SKM-1 (cell line): ENCODE results near the gene NDP.
"Not testable (repeated sequence)": the region's sequence is repeated elsewhere in the genome, so short reads cannot be mapped to it uniquely, and the experiment has no call there.

Experiments used
- DNase-seq: peaks from one replicate; lab custom pipeline; 2025; ENCODE audit not compliant: unreplicated experiment; lab: John Stamatoyannopoulos, UW

NDP gene

DNA sequence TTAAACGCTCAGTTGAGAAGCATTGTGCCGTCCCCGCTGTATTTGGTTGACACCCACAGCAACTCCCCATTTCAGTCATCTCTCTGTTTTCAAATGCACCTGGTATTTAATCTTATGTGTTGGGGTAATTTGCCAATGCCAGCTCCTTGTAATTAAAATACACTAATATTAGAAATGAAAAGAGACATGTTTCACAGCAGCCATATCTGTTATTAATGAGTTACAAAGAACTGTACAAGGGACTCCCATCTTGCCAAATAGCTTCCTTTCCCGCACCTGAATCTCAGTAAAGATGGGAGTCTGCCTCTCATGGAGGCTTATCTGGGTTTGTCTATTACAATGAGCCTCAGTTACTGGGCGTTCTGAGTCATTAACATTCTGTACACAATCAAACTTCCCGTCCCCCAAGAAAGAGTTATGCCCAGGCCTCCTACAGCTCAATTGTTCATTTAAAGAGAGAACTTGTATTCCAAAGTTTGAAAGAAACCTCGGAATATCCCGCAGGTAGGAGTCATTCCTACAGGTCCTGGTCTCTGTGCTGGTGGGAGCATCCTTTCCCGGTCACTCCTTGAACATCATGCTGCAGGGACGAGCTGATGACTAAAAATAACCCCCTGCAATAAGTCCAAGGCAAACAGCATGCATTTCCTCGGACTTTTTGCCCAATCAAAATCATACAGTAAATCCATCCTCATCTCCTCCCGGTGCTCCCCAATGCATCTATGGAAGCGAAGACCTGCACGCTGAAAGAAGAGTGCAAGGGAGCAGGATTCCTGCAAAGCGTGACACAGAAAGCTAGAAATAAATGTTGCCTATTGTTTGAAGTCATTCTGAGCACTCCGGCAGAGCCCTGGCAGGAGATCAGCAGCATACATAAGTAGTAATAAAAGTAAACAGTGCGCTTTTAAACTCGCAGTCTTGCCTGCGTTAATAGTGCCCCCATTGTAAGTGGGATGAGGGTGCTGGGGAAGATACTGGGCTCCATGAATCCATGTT is 926 bp downstream of the NDP start:
- DNase-seq = no peak

DNA sequence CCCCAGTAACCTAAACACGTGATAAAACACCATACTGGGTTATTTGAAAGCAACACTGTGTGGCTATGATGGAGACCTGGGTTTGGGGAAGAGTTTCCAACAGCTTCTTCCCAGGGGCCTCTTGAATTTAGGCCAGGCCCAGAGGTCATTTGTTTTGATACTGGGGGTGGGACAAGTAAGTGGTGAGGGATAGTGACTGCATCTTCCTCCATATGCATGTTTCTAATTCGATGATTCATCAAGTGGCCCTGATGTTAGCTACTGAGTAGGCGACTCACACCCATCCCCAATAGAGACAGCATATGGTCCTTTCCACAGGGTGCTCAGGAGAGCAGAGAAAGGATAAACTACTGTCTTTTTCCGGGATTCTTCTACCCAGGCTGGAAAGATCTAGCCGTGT is 2.7 kb downstream of the NDP start:
- no peak for DNase-seq

DNA sequence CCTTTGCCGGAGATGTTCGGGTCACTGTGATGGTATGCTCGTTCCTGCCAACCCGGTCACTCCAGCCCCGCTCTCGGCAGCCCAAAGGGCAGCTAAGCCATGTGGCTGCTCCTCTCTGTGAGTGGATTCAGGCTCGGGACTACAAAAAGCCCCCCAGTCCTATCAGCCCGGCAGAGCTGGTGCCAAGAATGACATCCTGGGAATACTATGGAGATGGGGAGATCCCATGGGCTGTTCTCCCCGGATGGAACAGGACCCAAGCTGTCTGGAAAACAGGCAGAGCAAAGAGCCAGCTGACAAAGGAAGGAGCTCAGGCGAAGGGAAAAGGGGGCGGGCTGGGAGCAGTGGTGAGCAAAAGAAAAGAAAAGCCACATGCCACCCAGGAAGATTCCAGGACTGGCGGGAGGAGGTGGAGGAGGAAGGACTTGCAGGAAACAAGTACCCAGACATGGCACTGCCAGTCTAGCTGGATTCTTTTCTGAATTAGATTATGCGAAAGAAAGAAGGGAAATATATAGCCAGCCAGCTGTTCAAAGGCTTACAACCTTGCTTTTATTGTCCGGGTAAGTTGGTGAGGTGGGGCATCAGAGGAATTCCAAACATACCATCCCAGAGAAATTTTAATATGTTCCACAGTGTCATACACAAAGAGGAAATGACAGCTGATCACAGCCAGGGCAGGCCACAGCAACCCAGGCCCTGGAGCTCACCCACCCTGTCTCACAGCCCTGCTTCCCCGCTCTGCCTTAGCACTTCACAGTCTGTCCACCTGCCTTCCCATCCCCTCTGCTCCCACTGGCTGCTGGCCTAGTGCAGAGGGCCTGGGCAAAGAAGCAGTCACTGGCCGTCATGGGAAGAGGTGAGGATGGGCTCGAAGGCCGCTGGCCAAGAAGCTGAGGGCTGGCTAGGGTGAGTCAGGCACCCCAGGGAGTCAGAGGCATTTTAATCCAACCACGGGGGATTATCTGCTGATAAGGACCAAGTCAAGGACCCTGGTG is 3.4 kb downstream of the NDP start:
- no peak for DNase-seq

DNA sequence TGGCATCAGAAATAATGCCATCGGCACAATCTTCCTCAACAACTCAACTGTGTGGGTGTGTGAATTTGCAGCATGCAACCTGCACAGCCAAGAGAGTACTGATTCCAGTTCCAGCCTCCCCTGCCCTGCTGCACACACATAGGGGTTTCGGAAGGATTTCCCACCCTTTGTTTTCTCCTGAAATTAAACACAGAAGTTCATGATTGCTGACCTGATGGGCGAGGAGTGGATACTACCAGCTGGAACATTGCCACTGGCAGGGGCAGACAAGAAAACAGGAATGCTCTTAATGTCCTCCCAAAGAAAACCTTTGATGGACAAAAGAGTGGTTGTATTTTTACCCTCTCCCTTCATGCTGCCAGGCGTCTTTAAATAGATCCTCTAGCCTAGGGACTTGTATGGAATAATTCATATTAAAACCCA is 4.8 kb downstream of the NDP start:
- DNase-seq = no peak

DNA sequence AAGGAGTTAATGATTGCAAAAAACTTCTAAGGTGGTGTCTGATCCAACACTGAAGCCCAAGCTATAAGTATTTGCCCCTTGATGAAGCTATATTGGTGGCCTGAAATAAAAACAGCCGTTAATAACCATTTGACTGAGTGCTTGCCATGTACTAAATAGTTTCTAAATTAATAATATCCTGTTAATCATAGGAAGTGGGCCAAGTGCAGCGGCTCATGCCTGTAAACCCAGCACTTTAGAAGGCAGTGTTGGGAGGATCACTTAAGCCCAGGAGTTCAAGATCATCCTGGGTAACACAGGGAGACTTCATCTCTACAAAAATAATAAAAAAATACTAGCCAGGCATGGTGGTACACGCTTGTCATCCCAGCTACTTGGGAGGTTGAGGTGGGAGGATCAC is 8.3 kb downstream of the NDP start:
- DNase-seq = no peak

DNA sequence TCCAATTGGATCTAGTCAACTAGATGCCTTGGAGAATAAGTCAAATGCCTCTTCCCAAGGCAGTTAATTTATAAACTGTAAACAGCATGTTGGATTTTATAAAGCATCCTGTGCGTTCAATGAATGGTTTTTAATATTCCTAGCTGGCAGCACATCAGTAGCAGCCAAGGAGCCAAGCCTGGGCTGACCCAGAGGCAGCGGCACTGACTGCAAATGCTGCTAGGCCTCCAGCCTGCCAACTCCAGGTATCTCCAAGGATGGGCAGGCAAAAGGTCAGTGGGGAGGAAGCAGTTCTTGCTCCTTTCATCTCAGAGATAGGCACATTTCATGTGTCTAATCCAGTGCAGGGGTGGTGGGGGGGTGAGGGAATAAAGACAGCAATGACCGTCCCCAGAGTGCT is 9.5 kb downstream of the NDP start:
- DNase-seq = no peak

DNA sequence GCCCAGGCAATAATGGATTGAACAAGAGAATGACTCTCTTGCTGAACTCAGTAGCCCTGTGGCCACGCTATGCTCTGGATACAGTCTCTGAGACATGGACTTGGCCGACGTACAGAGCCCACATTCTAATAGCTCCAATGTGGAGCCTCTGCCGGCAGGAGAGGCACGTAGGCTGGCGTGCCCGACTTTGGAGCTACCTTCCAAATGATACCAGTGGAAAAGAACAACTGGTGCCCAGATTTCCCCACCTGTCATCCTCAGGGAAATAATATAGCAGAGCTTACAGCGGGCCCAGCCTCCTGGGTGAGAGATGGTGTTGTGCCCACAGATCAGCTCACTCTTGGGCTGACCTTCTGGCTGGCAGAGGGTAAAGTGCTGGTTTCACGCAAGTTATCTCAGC is 10.6 kb downstream of the NDP start:
- no peak for DNase-seq

DNA sequence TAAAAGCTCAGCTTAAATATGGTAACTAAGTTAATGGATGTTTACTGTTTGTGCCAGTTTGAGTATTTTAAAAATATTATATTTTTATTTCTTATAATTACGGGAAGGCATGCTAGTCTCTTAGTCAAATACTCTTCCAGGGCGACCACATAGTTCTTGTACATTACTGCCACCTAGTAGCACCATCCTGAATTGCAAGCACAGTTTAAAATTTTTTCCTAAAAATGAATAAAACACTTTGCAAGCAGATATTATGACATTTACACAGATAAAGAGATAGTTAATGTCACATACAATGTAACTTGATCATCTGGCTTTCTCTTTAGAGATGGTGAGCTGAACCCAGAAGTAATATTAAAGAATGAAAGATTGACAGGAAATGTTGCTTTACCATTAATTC is 11.5 kb downstream of the NDP start:
- no peak for DNase-seq

DNA sequence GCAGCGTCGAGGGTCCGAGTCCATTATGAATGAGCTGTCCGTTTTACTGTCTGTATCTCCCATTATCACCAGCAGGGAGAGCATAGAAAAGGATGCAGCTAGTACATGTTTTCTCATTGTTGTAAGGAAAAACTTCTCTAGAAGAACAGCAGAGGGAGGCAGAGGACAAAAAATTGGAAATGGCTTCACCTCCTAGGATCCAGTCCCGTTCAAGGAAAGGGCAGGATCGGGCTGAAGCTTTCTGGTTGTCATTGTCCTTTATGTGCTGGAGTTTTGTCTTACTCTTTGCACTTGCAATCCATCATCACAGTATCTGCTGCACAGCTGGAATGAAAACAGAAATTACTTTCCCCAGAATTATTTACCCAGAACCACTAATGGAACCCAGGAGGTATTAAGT is 14.7 kb downstream of the NDP start:
- DNase-seq = peak; percentile 71

DNA sequence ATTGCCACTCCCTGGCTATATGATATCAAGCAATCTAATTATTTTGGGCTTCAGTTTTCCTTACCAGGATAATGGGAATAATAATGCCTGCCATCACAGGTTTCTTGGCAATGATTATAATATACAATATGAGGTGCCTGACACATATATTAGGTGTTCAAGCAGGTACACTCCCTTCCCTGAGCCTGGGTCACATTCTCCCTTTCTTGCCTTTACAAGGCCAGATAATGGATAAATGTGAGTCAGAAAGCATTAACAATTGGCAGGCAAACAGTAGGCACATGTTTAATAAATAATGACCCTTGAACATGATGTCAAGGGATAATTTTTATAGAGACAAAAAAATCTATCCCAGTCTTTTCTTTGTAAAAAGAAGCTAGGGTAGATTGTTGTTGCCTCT is 17.2 kb downstream of the NDP start:
- DNase-seq = no peak

DNA sequence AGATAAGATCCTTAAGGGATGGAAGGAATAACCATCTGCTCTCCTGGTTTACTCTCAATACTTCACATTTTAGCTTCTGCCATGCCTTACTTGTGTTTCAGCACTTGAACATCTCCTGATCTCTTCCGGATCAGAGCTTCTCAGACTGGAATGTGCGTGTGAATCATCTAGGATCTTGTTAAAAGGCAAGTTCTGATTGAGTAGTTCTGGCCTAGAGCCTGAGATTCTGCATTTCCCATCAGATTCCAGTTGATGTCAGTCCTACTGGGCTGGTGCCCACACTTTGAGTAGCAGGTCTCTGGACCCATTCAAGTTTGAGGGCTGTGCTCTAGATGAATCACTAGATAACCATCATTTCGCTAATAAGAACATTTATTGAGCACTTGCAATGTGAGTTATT is 20.0 kb downstream of the NDP start:
- no peak for DNase-seq

DNA sequence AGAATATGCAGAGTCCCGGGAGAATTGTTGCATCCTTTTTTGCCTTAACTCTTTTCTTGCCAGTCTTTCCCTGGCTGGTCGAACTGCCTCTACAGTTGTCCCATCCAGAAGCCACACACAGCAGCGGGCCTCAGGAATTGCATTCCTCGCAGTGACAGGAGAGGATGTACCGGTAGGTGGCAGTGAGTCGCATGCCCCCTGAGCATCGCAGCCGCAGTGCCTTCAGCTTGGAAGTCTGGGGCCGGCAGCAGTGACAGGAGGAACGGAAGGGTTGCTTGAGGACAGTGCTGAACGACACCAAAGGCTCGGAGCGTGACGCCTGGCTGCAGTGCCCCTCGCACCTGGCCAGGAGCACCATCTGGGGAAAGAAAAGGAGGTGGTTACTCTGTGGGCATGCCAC is 23.5 kb downstream of the NDP start:
- DNase-seq = no peak

DNA sequence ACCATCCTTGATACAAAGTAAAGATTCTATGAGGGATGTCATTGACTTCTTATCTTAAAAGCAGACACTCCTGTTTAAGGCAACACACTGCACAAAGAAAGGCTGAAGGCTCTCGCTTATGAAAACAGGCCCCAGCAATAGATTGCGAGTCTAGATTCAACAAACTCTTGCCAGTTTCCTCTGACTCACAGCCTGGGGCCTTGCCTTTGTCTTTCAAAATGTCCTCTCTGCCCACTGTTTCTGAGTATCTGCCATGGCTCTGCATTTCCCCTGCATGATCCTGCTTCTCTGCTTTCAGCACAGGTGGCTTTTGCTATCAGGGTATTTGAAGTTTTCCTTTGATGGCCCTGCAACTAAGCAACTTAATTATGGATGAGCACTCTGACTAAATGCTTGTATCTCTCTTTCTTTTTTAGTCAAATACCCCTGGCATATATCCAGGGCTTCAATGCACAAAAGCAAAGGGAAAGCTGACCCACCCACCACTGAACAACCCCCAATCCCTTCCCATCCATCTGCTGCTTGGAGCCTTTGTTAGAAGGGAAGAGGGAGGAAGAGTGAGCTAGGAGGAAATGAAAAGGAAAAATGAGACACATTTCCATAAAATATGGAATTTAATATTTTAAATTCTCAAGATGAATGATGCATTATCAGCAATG is 32.2 kb downstream of the NDP start:
- no peak for DNase-seq

DNA sequence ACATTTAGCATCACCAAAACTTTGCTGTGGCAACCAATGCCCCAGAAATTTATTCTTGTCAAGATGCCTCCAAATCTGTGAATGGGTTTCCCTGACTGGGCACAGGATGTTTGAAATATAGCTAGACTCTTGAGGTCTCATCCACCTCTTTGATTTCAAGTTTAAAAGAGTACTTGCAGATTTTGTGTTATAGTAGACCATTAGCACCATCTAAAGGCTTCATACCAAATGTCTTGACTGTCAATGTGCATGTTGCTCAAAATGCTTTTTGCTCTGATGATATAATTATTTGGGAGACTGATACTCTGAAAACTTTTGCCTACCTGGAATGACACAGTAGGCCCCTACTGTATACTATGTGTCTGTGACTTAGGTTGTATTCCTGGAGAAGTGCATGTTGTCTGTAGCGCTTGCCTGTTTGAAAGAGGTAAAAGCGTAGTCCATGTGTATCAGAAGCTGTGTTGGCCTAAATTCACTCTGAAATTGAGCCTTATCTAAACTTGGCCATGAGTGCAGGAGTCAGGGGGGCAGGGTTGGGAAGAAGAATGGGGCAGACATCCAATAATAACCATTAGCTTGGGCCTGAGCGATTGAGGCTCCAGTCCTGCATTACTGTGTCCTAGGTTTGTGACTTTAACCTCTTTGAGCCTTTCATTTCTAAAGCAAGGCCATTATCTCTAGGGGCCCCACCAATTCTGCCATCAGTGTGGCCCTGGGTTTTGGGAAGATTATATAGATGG is 33.8 kb downstream of the NDP start:
- DNase-seq = no peak

DNA sequence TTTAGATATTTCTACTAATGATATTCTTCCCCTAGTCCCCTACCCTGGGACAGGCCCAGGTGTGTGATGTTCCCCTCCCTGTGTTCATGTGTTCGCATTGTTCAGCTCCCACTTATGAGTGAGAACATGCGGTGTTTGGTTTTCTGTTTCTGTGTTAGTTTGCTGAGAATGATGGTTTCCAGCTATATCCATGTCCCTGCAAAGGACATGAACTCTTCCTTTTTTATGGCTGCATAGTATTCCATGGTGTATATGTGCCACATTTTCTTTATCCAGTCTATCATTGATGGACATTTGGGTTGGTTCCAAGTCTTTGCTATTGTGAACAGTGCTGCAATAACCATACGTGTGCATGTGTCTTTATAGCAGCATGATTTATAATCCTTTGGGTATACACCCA is 51.2 kb downstream of the NDP start:
- not testable (repeated sequence) for DNase-seq

DNA sequence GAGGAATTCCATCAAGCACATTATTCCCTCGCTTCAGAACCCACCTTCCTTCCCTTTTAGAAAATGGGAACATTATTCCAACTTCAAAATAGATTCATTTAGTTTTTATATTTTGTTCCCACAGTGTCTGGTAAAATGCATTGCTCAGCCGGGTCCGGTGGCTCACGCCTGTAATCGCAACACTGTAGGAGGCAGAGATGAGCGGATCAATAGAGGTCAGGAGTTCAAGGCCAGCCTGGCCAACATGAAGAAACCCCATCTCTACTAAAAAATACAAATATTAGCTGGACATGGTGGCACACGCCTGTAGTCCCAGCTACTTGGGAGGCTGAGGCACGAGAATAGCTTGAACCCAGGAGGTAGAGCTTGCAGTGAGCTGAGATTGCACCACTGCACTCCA is 62.4 kb downstream of the NDP start:
- DNase-seq = not testable (repeated sequence)

DNA sequence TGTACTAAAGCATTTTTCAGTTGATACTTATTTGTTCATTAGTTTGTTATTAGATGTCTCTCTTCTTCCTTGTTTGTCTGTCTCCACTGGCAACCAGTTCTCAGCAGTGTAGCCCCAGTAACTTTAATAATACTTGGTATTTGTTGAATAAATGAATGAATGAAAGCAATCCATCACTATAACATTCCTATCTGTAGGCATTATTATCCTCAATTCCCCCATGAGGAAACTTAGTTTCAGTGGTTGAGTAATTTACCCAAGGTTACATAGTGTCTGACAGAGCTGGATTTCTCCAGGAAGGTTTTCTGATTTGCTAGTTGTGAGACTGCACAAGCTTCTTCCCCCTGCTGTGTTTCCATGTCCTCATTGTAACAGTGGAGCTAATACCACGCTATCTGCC is 63.2 kb downstream of the NDP start:
- no peak for DNase-seq

DNA sequence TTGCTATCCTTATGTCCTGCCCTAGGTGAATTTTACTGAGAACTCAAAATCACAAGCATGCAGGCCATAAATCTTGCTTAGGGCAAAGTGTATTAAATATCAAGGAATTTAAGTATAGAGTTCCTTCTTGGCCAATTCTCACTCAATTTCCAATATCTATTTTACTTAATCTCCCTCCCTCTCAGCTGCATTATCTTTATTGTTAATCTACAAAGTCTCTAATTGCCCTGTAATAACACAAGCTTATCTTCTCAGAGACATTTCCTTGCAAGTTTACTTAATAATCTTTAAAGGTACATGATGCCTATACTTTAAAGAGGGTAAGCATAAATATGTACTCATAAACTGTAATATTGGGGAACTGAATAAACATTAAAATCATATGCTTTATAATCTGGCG is 64.0 kb downstream of the NDP start:
- no peak for DNase-seq

DNA sequence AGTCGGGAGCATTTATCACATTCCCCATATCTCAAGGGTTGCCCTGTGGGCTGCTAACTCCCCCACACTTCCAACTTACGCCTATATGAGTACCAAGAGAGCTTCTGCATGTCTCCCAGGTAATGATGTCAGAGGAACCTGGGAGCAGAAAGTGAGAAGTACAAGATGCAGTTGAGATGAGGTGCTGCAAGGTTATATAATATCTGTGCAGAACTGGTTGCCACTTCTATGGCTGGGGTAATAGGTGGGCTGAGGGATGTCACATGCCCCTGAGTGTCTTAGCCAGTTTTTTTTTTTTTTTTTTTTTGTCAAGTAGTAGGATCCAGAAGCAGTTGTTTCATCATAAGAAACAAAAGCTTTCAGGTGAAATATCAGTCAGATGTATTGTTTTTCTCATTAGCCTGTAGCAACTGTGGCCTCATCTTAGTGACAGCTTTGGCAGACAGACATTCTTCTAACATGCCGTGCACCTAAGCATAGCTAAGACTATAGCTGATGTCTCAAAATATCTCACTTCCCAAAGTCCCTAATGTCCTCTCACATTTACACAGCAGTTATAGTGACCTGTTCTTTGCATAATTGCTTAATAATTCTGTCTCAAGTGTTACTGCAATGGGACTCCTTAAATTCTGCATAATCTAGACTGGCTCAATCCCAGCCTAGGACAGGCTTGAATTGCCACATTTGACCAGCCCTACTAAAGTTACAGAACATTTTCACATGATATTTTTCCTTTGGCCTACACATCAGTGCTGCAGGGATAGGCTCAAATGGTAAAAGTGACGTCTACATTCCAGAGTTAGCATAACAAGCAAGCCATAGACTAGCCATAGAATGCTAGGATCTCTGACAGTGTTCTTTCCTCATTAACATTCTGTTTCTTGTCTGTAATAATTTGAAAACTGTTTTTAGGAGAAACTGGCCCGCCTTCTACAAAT is 73.0 kb downstream of the NDP start:
- no peak for DNase-seq
